BLaER1 (cell line): ENCODE data around the gene FXYD4.
A peak's percentile ranks its signal among the peaks of the same experiment; 100 is the strongest.

Experiments used
- H3K27ac ChIP-seq: shearing (Covaris generic); formaldehyde crosslinking; 2 replicates; pipeline ENCODE4 v1.8.1; 2022
- H3K27me3 ChIP-seq: shearing (Covaris generic); formaldehyde crosslinking; 2 replicates; pipeline ENCODE4 v1.8.1; 2022
- H3K36me3 ChIP-seq: shearing (Covaris generic); formaldehyde crosslinking; 2 replicates; pipeline ENCODE4 v1.8.1; 2022
- H3K4me1 ChIP-seq: shearing (Covaris generic); formaldehyde crosslinking; 2 replicates; pipeline ENCODE4 v1.8.1; 2022
- H3K4me2 ChIP-seq: shearing (Covaris generic); formaldehyde crosslinking; 2 replicates; pipeline ENCODE4 v1.8.1; 2022
- H3K4me3 ChIP-seq: shearing (Covaris generic); formaldehyde crosslinking; 2 replicates; pipeline ENCODE4 v1.8.1; 2022
- H3K9ac ChIP-seq: shearing (Covaris generic); formaldehyde crosslinking; 2 replicates; pipeline ENCODE4 v1.8.1; 2022
- H3K9me3 ChIP-seq: shearing (Covaris generic); formaldehyde crosslinking; 2 replicates; pipeline ENCODE4 v1.8.1; 2022
- H4K20me1 ChIP-seq: shearing (Covaris generic); formaldehyde crosslinking; 2 replicates; pipeline ENCODE4 v1.8.1; 2022
- Cebpa-rat ChIP-seq: shearing (Covaris generic); IDR thresholded peaks from 2 replicates; pipeline ENCODE4 v1.8.1; 2022

The FXYD4 gene

DNA sequence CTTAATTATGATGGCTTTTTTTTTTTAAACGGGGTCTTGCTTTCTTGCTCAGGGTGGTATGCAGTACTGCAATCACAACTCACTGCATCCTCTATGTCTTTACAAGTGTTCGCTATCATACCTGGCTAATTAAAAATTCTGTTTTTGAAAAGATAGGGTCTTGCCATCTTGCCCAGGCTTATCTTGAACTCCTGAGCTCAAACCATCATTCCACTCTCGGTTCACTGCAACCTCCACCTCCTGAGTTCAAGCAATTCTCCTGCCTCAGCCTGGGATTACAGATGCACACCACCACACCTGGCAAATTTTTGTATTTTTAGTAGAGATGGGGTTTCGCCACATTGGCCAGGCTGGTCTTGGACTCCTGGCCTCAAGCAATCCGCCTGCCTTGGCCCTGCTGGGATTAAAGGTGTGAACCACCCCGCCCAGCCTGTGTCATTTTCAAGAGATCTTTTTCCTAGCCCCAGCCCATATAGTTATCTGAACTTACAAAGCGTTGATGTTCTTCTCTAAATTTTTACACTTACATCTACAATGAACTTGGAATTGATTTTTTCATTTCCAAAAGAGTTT is 31.5 kb downstream of the FXYD4 start:
- no peak overlapping the region for H3K4me3 ChIP-seq
- TF ChIP-seq Cebpa-rat = no peak
- H3K27me3 ChIP-seq = no peaks in the 10 kb centered on the region
- H3K9ac ChIP-seq = no peak overlapping the region; the same call in 1 of the 2 replicates
- no peak overlapping the region for H3K27ac ChIP-seq
- H3K4me1 ChIP-seq = peaks cover 85% of the 10 kb centered on the region
- peaks cover 35% of the 10 kb centered on the region for H3K36me3 ChIP-seq
- H3K4me2 ChIP-seq = peak overlapping the region; percentile 94
- H4K20me1 ChIP-seq = peaks cover 98% of the 10 kb centered on the region
- H3K9me3 ChIP-seq = no peaks in the 10 kb centered on the region

GRCh38 chr10:43403911-43404703 is 32.7 kb downstream of the FXYD4 start:
- Histone ChIP-seq H3K4me1 (peaks cover 74% of the 10 kb centered on the region), H3K9ac (peak overlapping the region; percentile 61), H3K4me2 (peak overlapping the region; percentile 94), H3K4me3 (0 out of 2 replicates have a peak overlapping the region, but pooled peaks have one; percentile 42), H4K20me1 (peaks cover 96% of the 10 kb centered on the region), H3K27me3 (no peaks in the 10 kb centered on the region), H3K27ac (peak overlapping the region; percentile 0; the same call in 1 of the 2 replicates), H3K36me3 (peaks cover 32% of the 10 kb centered on the region), H3K9me3 (no peaks in the 10 kb centered on the region)
- no peak for TF ChIP-seq Cebpa-rat

GRCh38 chr10:43404704-43405084 is 33.3 kb downstream of the FXYD4 start:
- TF ChIP-seq Cebpa-rat = no peak
- peaks cover 71% of the 10 kb centered on the region for H3K4me1 ChIP-seq

DNA sequence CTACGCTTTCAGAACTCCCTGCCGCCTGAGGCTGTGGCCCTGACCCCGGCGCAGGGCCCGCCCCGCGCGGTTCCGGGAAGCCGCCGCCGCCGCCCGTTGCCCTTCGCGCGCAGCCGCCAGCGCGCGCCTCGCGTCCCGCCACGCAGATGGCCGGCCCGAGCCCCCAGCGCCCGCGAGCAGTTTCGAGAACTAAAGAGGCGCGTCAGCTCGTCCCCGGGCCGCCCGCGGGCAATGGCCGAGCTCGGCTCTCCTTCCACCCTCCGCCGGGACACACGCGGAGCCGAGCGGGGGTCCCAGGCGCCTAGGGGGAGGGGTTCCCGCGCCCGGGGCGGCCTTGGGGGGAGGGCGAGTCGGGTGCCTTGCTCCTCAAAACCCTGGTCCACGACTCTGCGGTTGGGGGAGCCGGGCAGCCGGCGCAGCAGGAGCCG is 35.7 kb downstream of the FXYD4 start:
- Histone ChIP-seq H3K4me1 (peaks cover 60% of the 10 kb centered on the region), H3K27ac (peak overlapping the region; percentile 99), H3K9ac (peak overlapping the region; percentile 99), H3K27me3 (no peaks in the 10 kb centered on the region), H4K20me1 (peaks cover 65% of the 10 kb centered on the region), H3K36me3 (peaks cover 17% of the 10 kb centered on the region), H3K4me2 (peak overlapping the region; percentile 94), H3K4me3 (peak overlapping the region; percentile 88), H3K9me3 (no peaks in the 10 kb centered on the region)
- no peak for TF ChIP-seq Cebpa-rat

More at GRCh38 chr10:43404704-43405084, 33.3 kb downstream of the FXYD4 start:
- peaks cover 27% of the 10 kb centered on the region for H3K36me3 ChIP-seq
- H3K27ac ChIP-seq = peak overlapping the region; percentile 0; the same call in 1 of the 2 replicates
- H3K9ac ChIP-seq = peak overlapping the region; percentile 61
- no peaks in the 10 kb centered on the region for H3K9me3 ChIP-seq
- peaks cover 90% of the 10 kb centered on the region for H4K20me1 ChIP-seq
- H3K4me3 ChIP-seq = peak overlapping the region; percentile 42; the same call in 1 of the 2 replicates
- no peaks in the 10 kb centered on the region for H3K27me3 ChIP-seq
- peak overlapping the region; percentile 94 for H3K4me2 ChIP-seq

- Histone ChIP-seq H3K4me3 (peak overlapping the region; percentile 88), H3K9ac (peak overlapping the region; percentile 99), H4K20me1 (peaks cover 60% of the 10 kb centered on the region), H3K4me1 (peaks cover 54% of the 10 kb centered on the region), H3K27ac (peak overlapping the region; percentile 99), H3K4me2 (peak overlapping the region; percentile 94), H3K36me3 (peaks cover 15% of the 10 kb centered on the region), H3K27me3 (no peaks in the 10 kb centered on the region), H3K9me3 (no peaks in the 10 kb centered on the region)
- peak; percentile 99 for TF ChIP-seq Cebpa-rat
These were observed 36.3 kb downstream of the FXYD4 start for GRCh38 chr10:43407576-43408330.

DNA sequence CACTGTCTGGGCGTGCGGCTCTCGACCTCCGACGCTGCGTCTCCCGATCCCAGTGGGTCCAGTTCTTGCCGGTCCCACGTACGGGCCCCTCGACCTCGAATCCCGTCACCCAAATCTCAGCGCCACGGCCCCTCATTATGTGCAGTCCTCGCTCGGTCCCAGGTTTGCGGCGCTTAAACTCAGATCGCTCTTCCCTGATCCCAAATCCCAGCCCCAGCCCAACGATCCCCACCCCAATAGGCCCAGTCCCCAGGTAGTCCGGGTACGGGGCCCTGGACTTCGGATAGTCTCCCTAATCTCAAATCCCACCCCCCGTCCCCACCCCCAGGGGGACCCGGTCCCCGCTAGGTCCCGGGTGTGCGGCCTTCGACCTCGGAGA is 36.9 kb downstream of the FXYD4 start:
- peak overlapping the region; percentile 99 for H3K9ac ChIP-seq
- peaks cover 54% of the 10 kb centered on the region for H4K20me1 ChIP-seq
- no peaks in the 10 kb centered on the region for H3K27me3 ChIP-seq
- peak overlapping the region; percentile 94 for H3K4me2 ChIP-seq
- peak overlapping the region; percentile 88 for H3K4me3 ChIP-seq
- TF ChIP-seq Cebpa-rat = no peak
- peaks cover 9% of the 10 kb centered on the region for H3K36me3 ChIP-seq
- peaks cover 49% of the 10 kb centered on the region for H3K4me1 ChIP-seq
- H3K27ac ChIP-seq = peak overlapping the region; percentile 99
- H3K9me3 ChIP-seq = no peaks in the 10 kb centered on the region

DNA sequence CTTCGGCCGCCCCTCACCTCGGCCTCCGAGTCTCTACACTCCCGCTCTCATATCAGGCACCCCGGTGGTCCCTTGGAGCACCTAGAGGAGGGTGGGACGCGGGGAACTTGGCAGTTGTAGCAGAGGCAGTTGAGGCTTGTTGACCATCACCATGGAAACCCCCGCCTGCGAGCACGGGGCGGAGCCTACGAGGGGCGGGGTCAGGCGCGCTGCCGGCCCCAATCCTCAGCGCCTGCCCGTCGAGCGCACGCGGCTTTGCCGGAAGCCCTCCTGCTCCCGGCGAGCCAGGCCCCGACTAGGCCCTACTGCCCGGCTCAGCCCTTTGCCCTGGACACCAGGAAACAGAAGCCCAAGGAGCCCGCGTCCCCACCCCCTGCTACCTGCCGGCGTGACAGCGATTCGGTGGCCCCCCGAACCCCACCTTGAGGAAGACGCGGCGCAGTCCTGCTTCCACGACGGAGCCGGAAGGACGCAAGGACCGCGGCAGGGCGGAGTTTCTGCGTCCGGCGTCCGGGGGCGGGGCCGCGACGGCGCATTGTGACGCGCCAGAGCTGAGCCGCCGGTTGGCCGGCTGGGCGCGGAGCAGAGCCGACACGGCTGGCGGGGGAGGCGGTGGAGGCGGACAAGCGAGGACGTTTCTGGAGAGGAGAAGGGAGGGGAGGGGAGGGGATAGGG is 37.4 kb downstream of the FXYD4 start, which contains the start of gene HNRNPF:
TSS of gene HNRNPF (minus strand) at position 477 of the 675 bp plus-strand sequence. CDS start 21,302 bp downstream, outside the sequence.
- no peak for TF ChIP-seq Cebpa-rat
- peaks cover 49% of the 10 kb centered on the region for H4K20me1 ChIP-seq
- peak within 1 kb of the TSS; percentile 99 for H3K27ac ChIP-seq
- H3K9me3 ChIP-seq = no peaks in the 10 kb centered on the region
- peaks cover 4% of the 10 kb centered on the region for H3K36me3 ChIP-seq
- peak within 1 kb of the TSS; percentile 99 for H3K9ac ChIP-seq
- peak within 1 kb of the TSS; percentile 94 for H3K4me2 ChIP-seq
- peaks cover 43% of the 10 kb centered on the region for H3K4me1 ChIP-seq
- H3K27me3 ChIP-seq = no peaks in the 10 kb centered on the region
- peak within 1 kb of the TSS; percentile 88 for H3K4me3 ChIP-seq

DNA sequence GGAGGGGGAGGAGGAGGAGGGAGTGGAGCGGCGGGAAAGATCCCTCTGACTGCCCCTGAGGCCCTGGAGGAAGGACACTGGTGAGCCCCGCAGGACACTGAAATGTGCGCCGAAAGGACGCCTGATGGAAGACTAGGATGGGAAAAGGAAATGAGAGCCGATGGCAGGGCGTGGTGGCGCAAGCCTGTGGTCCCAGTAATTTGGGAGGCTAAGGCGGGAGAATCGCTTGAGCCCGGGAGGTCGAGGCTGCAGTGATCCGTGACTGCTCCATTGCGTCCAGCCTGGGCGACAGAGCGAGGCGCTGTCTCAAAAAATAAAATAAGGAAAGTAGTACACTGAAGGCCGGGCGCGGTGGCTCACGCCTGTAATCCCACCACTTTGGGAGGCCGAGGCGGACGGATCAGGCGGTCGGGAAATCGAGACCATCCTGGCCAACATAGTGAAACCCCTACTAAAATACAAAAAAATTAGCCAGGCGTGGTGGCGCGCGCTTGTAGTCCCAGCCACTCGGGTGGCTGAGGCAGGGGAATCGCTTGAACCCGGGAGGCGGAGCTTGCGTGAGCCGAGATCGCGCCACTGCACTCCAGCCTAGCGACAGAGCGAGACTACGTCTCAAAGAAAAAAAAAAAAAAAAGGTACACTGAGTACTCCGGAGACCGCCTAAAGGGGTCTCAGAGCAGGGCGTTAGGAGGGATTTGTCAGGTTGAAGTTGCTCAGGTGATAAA is 38.1 kb downstream of the FXYD4 start:
- Histone ChIP-seq H3K9me3 (no peaks in the 10 kb centered on the region), H4K20me1 (peaks cover 42% of the 10 kb centered on the region), H3K36me3 (no peaks in the 10 kb centered on the region), H3K9ac (peak overlapping the region; percentile 99), H3K4me3 (peak overlapping the region; percentile 88), H3K27me3 (no peaks in the 10 kb centered on the region), H3K27ac (peak overlapping the region; percentile 99), H3K4me1 (peaks cover 36% of the 10 kb centered on the region), H3K4me2 (peak overlapping the region; percentile 90)
- TF ChIP-seq Cebpa-rat = no peak
